K562 (cell line): ENCODE data around the gene SCAMP2. TPM values are rescaled to one million over a fixed set of nuclear protein-coding genes. Genes with fewer than 3 reads are reported as not detected.

Experiments used
- BCL6 ChIP-seq: fragments of 250-450 bp; sonication (Bioruptor Pico); IDR thresholded peaks from 2 replicates; pipeline ENCODE4 v1.4.0; 2020
- BRD9 ChIP-seq: fragments of 450-650 bp; IDR thresholded peaks from 2 replicates; pipeline ENCODE4 v1.6.1; 2018; ENCODE audit warnings: low read depth; ENCODE audit not compliant: partially characterized antibody
- C11orf30 ChIP-seq: fragments of 450-650 bp; IDR thresholded peaks from 2 replicates; pipeline ENCODE4 v1.6.1; 2016; ENCODE audit warnings: low read depth, mild to moderate bottlenecking
- CBX3 ChIP-seq, 2 experiments: IDR thresholded peaks; 1 replicate in 1 of 2; 2 replicates in 1 of 2; pipeline ENCODE4 v1.6.1; 2012; ENCODE audit warnings: inconsistent platforms in 2 of 2, low read length in 2 of 2, borderline replicate concordance in 1 of 2, control low read depth in 1 of 2
- DPF2 ChIP-seq: fragments of 450-650 bp; IDR thresholded peaks from 2 replicates; pipeline ENCODE4 v1.6.1; 2016
- FOXA1 ChIP-seq: fragments of 450-650 bp; IDR thresholded peaks from 2 replicates; pipeline ENCODE4 v1.6.1; 2016; ENCODE audit warnings: mild to moderate bottlenecking, borderline replicate concordance
- FOXJ2 ChIP-seq: fragments of 200-800 bp; sonication (Bioruptor generic); IDR thresholded peaks from 2 replicates; pipeline ENCODE4 v1.6.1; 2016; ENCODE audit warnings: missing genetic modification characterization, missing compliant biosample characterization
- FUS ChIP-seq: fragments of 200-400 bp; formaldehyde crosslinking; optimal IDR thresholded peaks from 2 replicates; pipeline ENCODE3; 2017; ENCODE audit warnings: low read depth, low read length
- GTF2F1 ChIP-seq: IDR thresholded peaks from 2 replicates; pipeline ENCODE4 v1.6.1; 2011; ENCODE audit warnings: low read depth, low read length, improper control_type of control experiment
- HDAC2 ChIP-seq: fragments of 450-650 bp; IDR thresholded peaks from 2 replicates; pipeline ENCODE4 v1.6.1; 2016; ENCODE audit warnings: mild to moderate bottlenecking
- HIVEP1 ChIP-seq: fragments of 250-450 bp; sonication (Bioruptor Pico); IDR thresholded peaks from 2 replicates; pipeline ENCODE4 v1.4.0; 2020; ENCODE audit warnings: mild to moderate bottlenecking
- ID3 ChIP-seq, 2 experiments: fragments of 250-450 bp in 1 of 2; fragments of 450-650 bp in 1 of 2; sonication (Bioruptor Pico) in 1 of 2; IDR thresholded peaks; 2 replicates each; pipeline versions ENCODE4 v1.6.1 to v1.8.0; 2016 to 2021; ENCODE audit warnings: mild to moderate bottlenecking in 2 of 2, moderate library complexity in 2 of 2, missing compliant biosample characterization in 1 of 2, missing genetic modification characterization in 1 of 2
- KLF13 ChIP-seq: fragments of 450-650 bp; IDR thresholded peaks from 2 replicates; pipeline ENCODE4 v1.6.1; 2016; ENCODE audit warnings: missing genetic modification characterization, low read depth, mild to moderate bottlenecking, missing compliant biosample characterization, moderate library complexity, borderline replicate concordance
- POLR2H ChIP-seq: IDR thresholded peaks from 2 replicates; pipeline ENCODE4 v1.6.1; 2016; ENCODE audit warnings: missing genetic modification characterization, low read depth, mild to moderate bottlenecking, control low read depth, missing compliant biosample characterization, moderate library complexity
- PTBP1 ChIP-seq: fragments of 200-400 bp; formaldehyde crosslinking; IDR thresholded peaks from 2 replicates; pipeline ENCODE4 v1.6.1; 2017; ENCODE audit warnings: low read depth, low read length
- RBM14 ChIP-seq: fragments of 200-400 bp; formaldehyde crosslinking; IDR thresholded peaks from 2 replicates; pipeline ENCODE4 v1.6.1; 2018; ENCODE audit warnings: low read depth, mild to moderate bottlenecking, low read length, moderate library complexity, borderline replicate concordance; ENCODE audit not compliant: insufficient read depth
- SMARCA5 ChIP-seq: fragments of 450-650 bp; IDR thresholded peaks from 2 replicates; pipeline ENCODE4 v1.6.1; 2016
- SRSF1 ChIP-seq: fragments of 200-400 bp; formaldehyde crosslinking; IDR thresholded peaks from 2 replicates; pipeline ENCODE4 v1.6.1; 2017; ENCODE audit warnings: mild to moderate bottlenecking, low read depth, low read length, moderate library complexity
- TRIM28 ChIP-seq: fragments of 450-650 bp; IDR thresholded peaks from 2 replicates; pipeline ENCODE4 v1.6.1; 2017
- YBX1 ChIP-seq: fragments of 450-650 bp; IDR thresholded peaks from 2 replicates; pipeline ENCODE4 v1.7.1; 2016; ENCODE audit warnings: mild to moderate bottlenecking
- ZBTB26 ChIP-seq: fragments of 450-650 bp; formaldehyde crosslinking; IDR thresholded peaks from 2 replicates; pipeline ENCODE4 v1.4.0; 2022; ENCODE audit warnings: missing genetic modification characterization
- ZNF134 ChIP-seq: fragments of 250-450 bp; sonication (Bioruptor Pico); conservative IDR thresholded peaks from 2 replicates; pipeline ENCODE4 v1.4.0; 2020
- ZNF764 ChIP-seq: fragments of 250-450 bp; sonication (Bioruptor Pico); IDR thresholded peaks from 2 replicates; pipeline ENCODE4 v1.4.0; 2020; ENCODE audit warnings: low read depth, mild to moderate bottlenecking, moderate library complexity
- polyA plus RNA-seq, 8 experiments: library from polyadenylated mRNA; depleted of rRNA in 4 of 8; stranded (reverse) in 5 of 8; unstranded in 3 of 8; fragments of >200 nt; fragmentation: Nextera tagmentation in 2 of 8; fragmentation: Illumina TruSeq in 1 of 8; extraction: Ambion mirVana in 2 of 8; extraction: Trizol in 1 of 8; gene quantifications; 2 replicates each; pipeline versions ENCODE4 v1.2.1 to v1.2.3, GENCODE V29; 2011 to 2014; ENCODE audit warnings: inconsistent platforms in 1 of 8, missing spikeins in 1 of 8
- total RNA-seq, 7 experiments: library from RNA; depleted of rRNA in 6 of 7; stranded (reverse); fragments of >200 nt in 6 of 7; fragmentation: Illumina TruSeq in 2 of 7; extraction: Trizol in 2 of 7; gene quantifications; 2 replicates each; pipeline versions ENCODE4 v1.2.1 to v1.2.3, GENCODE V29; 2011 to 2021; ENCODE audit warnings: low replicate concordance in 1 of 7
- TF ChIP-seq, protein P1 (sequence below): sonication (generic); formaldehyde crosslinking; IDR thresholded peaks from 2 replicates; pipeline ENCODE4 v1.9.0; 2022; ENCODE audit warnings: mild to moderate bottlenecking, missing genetic modification reagents

The SCAMP2 gene
- total and polyA plus RNA-seq, 9 of the 15 experiments (the other 6 are each of a cell fraction or from before 2014, with no cell fraction given), result 5.9 to 61.1 (median 20.1) TPM

GRCh38 chr15:74889390-74889882 is 16.3 kb upstream of the SCAMP2 start (continued):
- TF ChIP-seq HIVEP1 (CRISPR knock-in tag), result no peak
- TF ChIP-seq FOXJ2, result no peak
- TF ChIP-seq ZNF764 (CRISPR knock-in tag), result no peak
- TF ChIP-seq ZNF134 (CRISPR knock-in tag), result no peak
- no peak for TF ChIP-seq ID3 (CRISPR knock-in tag; IDR thresholded peaks at IDR 0.05)
- TF ChIP-seq ID3 (tag; IDR thresholded peaks at IDR 0.05), result peak; percentile 68
- no peak for TF ChIP-seq YBX1
- TF ChIP-seq, protein P1, sequence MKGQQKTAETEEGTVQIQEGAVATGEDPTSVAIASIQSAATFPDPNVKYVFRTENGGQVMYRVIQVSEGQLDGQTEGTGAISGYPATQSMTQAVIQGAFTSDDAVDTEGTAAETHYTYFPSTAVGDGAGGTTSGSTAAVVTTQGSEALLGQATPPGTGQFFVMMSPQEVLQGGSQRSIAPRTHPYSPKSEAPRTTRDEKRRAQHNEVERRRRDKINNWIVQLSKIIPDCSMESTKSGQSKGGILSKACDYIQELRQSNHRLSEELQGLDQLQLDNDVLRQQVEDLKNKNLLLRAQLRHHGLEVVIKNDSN (CRISPR knock-in tag), result no peak
- TF ChIP-seq TRIM28, result 0 out of 2 replicates have a peak, but pooled peaks have one; percentile 21
- TF ChIP-seq HDAC2, result no peak
- no peak for TF ChIP-seq RBM14
- TF ChIP-seq C11orf30, result no peak
- TF ChIP-seq SMARCA5, result 0 out of 2 replicates have a peak, but pooled peaks have one; percentile 53
- TF ChIP-seq SRSF1, result no peak
- no peak for TF ChIP-seq FOXA1
- TF ChIP-seq CBX3 (IDR thresholded peaks at IDR 0.05; ENCODE audit: borderline replicate concordance in 1 of 2, low read length in 2 of 2), result 0 out of 3 replicates have a peak, but pooled peaks of 1 of the 2 experiments have one; percentile 20
- TF ChIP-seq FUS, result no peak
- 0 out of 2 replicates have a peak, but pooled peaks have one; percentile 12 for TF ChIP-seq DPF2
- TF ChIP-seq ZBTB26 (CRISPR knock-in tag), result no peak
- TF ChIP-seq BRD9, result no peak
- TF ChIP-seq PTBP1, result no peak
- no peak for TF ChIP-seq KLF13 (tag)
- TF ChIP-seq BCL6 (CRISPR knock-in tag), result no peak
- TF ChIP-seq GTF2F1, result no peak
- no peak for TF ChIP-seq POLR2H
